Retinal pigment epithelial cell (primary cell): ENCODE measurements around the gene AMPH.

Experiments
- DNase-seq: peaks from one replicate; pipeline ENCODE4 v3.0.0-alpha.2; 2010; ENCODE audit warnings: low read depth
- H3K4me3 ChIP-seq: 2 replicates; pipeline ENCODE4 v1.5.1; 2011; ENCODE audit warnings: mild to moderate bottlenecking, low read length, control low read depth, moderate library complexity
- CTCF ChIP-seq: conservative IDR thresholded peaks from 2 replicates; pipeline ENCODE4 v1.5.1; 2011; ENCODE audit warnings: low read depth, low read length, control low read depth, inconsistent platforms

The AMPH gene

GRCh38 chr7:38628630-38629385 lies 2.4 kb downstream of the AMPH start:
- DNase-seq = no peak
- H3K4me3 ChIP-seq = no peak overlapping the region
- no peak for TF ChIP-seq CTCF

- no peak overlapping the region for H3K4me3 ChIP-seq
- no peak for TF ChIP-seq CTCF
- no peak for DNase-seq
Measured at GRCh38 chr7:38625866-38626265, 5.3 kb downstream of the AMPH start.

- no peak for DNase-seq
- no peak overlapping the region for H3K4me3 ChIP-seq
- TF ChIP-seq CTCF = no peak
Measured at GRCh38 chr7:38615665-38616064, 15.5 kb downstream of the AMPH start.

- no peak for TF ChIP-seq CTCF
Measured at GRCh38 chr7:38607466-38607865, 23.7 kb downstream of the AMPH start.

GRCh38 chr7:38600741-38601140 lies 30.4 kb downstream of the AMPH start:
- no peak overlapping the region for H3K4me3 ChIP-seq
- no peak for DNase-seq
- TF ChIP-seq CTCF = no peak

More at GRCh38 chr7:38607466-38607865, 23.7 kb downstream of the AMPH start:
- no peak overlapping the region for H3K4me3 ChIP-seq
- DNase-seq = no peak

GRCh38 chr7:38594949-38595348 lies 36.2 kb downstream of the AMPH start:
- no peak overlapping the region for H3K4me3 ChIP-seq
- no peak for DNase-seq
- TF ChIP-seq CTCF = no peak

- H3K4me3 ChIP-seq = no peak overlapping the region
- TF ChIP-seq CTCF = no peak
- no peak for DNase-seq
Measured at GRCh38 chr7:38592737-38593288, 38.4 kb downstream of the AMPH start.
